T follicular helper cell (primary cell): ENCODE data around the gene SDHC.
A peak's percentile ranks its signal among the peaks of the same experiment; 100 is the strongest.

Experiments
- DNase-seq: peaks from one replicate; pipeline ENCODE4 v3.0.0-alpha.2; 2020; ENCODE audit warnings: low read depth
- total RNA-seq, 2 experiments: gene quantifications; one replicate each; lab custom pipeline; 2026; lab: John Stamatoyannopoulos, UW

SDHC gene
- 29.5 to 35.4 reads per million in 2 experiments for total RNA-seq

- peak; percentile 88 for DNase-seq
These were observed at the start of gene SDHC for GRCh38 chr1:161314201-161314981. Gene SDHC (plus strand): TSS chr1:161314381. CDS start chr1:161314406, 25 bp downstream.

GRCh38 chr1:161265305-161265704, 48.9 kb upstream of the SDHC start:
- no peak for DNase-seq

DNA sequence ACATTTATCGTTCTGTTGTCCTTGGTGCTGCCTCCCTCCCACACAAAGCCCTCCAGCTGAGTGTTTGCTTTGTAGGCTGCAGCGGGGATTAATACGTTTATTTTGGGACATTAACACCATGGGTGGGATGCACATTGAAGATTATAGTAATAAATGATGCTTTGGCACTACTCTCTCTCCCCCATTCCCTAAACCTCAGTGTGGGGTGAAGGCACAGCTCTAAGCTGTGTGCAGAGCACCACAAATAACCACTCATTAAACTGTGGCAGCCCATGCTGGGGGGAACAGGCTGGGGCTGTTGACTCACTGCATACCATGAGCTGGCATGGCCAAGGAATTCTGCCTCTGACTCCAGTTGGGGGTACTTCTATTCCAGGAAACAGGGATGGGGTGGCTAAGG, 48.0 kb upstream of the SDHC start:
- DNase-seq, result no peak

GRCh38 chr1:161266836-161267235, 47.3 kb upstream of the SDHC start:
- DNase-seq, result no peak

DNA sequence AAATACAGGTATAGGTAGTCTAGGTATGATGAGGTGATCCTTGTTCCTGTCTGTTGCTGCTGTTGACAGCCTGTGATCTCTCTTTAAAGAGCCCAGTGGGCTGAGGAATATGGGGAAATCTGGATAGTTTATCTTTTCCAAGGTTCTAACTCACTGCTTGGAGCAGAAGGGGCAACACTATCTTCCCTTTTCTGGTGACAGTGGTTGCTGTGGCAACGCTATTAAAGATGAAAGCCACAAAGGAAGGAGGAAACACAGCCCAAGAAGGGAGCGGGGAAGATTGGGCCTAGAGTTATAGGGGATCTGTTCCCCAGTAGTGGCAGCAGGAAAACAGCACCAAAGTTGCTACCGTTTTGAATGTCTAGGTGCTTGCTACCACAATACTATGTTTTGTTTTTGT, 46.9 kb upstream of the SDHC start:
- no peak for DNase-seq

DNA sequence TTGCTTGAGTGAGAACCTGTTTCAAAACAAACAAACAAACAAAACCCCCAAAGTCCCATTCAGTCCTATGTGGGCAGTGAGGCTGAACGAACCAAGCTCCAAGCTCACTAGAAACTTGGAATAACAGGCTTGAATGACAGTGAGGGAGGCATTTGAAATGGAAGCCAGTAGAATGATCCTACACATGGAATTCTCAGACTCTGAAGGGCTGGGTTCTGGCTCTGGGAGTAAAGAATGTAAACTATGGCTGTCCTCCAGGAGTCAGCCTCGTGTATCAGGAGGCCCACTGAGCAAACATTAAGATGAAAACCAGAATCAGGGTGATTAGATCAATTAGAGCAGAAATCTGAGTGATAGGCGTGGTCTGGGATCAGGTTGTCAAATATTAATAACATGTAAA, 40.8 kb upstream of the SDHC start:
- DNase-seq, result no peak

DNA sequence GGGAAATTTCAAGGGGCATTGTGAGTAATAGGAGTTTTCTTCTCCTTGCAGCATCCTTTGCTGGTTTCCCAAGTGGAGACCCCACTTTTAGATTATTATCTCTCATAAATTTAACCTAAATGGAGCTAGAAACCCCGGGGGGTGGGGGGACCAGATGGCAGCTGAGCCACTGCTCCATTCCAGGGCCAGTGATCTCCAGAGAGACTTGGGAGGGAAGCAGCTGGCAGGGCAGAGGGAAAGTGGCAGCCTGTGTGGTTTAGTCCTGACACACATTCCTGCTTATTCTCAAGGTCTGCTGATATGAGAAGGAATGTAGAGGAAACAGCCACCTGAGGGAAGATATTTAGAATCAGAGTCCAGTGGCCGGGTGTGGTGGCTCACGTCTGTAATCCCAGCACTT, 39.3 kb upstream of the SDHC start:
- no peak for DNase-seq

DNA sequence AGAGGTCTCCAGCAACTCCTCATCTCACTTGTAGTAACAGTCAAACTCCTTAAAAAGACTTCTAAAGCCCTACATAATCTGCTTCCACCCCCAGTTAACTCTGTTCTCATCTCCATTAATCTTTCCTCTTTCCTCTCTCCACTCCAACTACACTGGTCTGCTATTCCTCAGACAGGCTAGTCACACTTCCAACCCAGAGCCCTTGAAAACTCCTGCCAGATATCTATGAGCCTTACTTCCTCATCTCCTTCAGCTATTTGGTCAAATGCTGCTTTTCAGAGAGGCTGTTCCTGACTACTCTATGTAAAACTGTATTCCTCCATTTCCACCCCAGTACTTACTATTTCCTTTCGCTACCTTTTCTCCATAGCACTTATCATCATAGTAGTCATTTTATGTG, 31.2 kb upstream of the SDHC start:
- no peak for DNase-seq

- DNase-seq, result no peak
These were observed 29.1 kb upstream of the SDHC start for GRCh38 chr1:161285113-161285512.

DNA sequence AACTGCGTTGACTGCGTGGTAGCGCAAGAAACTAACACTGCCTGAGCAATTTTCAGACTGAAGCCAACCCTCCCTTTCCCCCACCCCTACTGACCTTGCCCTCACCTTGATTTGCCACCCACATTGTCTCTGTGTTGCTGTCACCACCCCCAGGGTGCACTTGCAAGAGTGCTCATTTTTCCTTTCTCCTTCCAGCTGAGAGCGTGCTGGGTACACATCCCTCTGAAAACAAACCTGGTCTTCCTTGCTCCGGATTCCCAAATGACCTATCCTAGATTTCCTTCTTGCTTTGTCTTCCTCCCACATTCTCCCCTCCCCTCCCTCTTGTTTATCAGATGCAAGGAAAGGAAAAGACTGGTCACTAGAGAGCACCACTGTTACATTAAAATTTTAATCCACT, 28.7 kb upstream of the SDHC start:
- no peak for DNase-seq

DNA sequence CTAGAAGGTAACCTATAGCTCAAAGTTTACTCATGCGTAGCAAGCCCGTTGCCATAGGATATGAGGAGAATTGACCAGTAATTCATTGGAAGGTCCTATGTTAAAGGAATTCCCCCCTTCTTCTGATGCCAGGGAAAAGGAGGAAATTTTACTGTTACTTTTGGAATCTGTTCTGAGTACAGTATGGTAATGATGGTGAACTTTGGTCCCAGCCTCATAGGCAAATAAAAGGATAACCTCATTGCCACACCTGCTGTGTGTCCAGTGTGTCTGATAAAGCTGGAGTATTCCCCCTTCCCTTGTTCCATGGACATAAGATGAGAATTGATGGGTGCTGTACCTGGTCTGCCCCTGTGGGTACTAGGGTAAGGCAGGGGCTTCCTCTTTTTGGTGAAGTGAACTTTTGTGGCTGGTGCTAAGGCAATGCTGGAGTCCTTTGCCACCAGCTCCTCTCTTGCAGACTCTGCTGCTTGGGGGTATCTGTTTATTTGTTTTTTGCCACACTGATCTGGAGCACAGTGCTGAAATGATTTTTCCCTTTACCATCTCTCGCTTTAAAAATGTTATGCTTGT, 26.6 kb upstream of the SDHC start:
- no peak for DNase-seq

- DNase-seq, result no peak
These were observed 23.4 kb upstream of the SDHC start for GRCh38 chr1:161290779-161291178.

DNA sequence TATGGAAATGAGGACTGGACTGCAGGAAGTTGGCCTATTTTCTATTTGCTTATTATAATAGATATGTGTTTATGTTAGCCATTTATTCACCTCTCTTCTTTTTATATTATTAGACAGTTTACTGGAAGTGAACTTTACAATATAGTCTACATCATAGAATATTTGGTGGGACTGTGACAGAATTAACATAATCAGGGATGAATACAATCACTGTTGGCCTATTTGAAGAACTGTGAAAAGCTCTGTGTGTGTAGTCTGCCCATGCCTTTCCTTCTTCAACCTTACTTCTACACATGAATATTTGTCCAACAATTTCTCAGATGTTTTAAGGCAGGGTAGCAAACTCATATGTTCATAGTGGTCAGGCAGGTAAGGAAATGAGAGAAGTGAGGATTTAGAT, 16.8 kb upstream of the SDHC start:
- no peak for DNase-seq

DNA sequence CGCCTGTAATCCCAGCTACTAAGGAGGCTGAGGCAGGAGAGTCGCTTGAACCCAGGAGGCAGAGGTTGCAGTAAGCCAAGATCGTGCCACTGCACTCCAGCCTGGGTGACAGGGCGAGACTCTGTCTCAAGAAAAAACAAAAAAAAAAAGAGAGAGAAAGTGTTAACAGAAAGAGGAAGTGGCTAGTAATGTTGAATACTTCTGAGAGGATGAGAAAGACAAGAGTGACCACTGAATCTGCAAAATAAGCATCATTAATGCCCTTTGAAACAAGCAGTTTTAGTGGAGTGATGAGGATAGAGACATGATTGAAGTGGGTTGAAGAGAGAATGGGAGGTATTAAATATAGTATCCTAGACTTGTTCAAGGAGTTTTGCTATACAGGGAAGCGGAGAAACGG, 16.1 kb upstream of the SDHC start:
- DNase-seq, result no peak

DNA sequence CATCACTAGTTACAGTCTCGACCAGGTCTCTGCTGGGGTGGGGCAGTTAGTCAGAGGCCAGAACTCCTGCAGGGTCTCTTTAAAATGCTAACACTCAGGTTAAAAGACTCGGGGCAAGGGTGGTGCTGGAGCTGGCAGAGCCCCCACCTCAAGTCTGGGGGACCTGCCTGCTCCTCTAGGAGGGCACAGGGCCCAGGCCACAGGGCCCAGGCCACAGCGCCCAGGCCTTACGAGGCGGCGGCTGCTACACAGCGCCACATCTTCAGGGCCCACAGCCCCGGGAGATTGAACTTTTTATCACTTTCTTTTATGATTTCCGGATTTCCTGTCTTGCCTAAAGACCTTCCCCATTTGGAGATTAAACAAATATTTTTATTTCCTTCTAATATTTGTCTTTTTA, 14.8 kb upstream of the SDHC start:
- DNase-seq, result no peak

GRCh38 chr1:161300478-161300877, 13.7 kb upstream of the SDHC start:
- DNase-seq, result no peak

DNA sequence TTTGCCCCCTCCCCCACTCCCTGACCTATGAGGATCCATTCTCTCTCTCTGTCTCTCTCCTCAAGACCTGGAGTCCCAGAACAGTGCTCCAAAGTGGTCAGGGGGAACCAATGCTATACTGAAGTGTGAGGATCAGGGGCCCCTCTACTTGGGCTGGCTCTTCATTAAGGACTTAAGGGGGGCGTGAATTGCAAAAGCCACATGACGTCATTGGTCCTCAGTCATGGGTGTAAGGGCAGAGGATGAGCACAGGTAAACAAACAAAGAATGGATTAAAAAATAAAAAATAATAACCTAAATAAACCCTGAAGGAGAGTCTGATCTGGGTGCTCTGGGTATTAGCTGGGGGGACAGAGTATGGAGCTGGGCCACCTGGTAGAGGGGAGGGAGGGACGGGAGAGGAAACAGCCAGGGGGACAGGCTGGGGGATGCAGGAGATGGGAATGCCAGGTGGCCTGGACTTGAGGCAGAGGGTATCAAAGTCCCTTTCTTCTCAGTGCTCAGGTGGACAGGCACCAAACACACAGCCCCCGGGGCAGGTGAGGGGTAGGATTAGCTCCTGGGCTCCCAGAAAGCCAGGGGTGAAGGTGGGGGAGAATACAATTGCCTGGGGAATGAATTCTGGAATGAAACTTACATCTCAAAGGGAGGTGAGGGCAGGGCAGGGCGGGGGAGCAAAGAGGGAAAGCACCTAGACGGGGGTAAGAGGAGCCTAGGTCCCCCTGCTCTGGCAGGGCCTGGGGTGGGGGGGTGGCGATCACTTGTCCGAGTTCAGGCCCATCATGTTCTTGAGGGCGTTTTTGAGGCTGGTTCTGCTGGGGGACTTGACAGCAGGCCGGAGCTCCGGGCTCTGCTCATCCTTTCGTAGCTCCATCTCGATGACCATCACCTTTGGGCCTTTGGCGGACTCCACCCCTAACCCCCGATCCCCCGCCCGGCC, 9.0 kb upstream of the SDHC start:
- DNase-seq, result no peak

GRCh38 chr1:161305867-161306519, 8.2 kb upstream of the SDHC start:
- DNase-seq, result peak; percentile 82

GRCh38 chr1:161307230-161307768, 6.9 kb upstream of the SDHC start:
- DNase-seq, result no peak

DNA sequence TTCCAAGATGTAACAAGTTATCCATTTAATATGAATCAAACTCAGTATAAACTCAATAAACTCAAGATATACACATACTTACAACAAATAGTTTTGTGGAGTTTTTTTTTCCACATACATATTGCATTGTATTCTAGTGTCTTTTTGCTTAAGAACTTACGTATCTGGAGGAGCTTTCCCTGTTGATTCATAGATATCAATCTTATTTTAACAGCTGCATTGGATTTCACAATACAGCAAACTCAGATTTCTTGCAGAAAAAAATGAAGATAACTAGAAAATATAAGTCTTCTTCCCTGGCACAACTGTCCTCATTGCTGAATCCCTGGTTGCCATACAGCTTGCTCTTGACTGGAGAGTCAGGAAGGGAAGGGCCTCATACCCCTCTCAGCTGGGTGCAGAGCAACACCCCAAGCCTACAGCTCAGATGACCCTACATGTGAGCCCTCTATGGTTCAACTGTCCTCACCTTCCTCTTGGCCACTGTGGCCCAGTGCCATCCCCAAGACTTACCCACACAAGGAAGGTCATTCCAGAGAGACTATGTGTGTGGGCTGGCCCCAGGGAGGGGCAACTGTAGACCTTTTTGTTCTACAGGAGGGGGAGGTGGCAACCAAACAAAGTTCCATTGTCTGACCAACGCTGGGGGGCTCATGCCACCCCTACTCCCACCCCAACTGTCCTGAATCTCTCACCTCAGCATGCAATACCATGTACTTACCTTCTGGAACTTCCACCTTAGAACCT, 6.1 kb upstream of the SDHC start:
- DNase-seq, result no peak

GRCh38 chr1:161309868-161310267, 4.3 kb upstream of the SDHC start, which contains the start of gene MPZ:
Gene MPZ (minus strand): TSS chr1:161309968. CDS start chr1:161309905, 63 bp downstream.
- DNase-seq, result no peak
